Measurements from ENCODE around the gene SARS2. TPM values are rescaled to one million over a fixed set of nuclear protein-coding genes. Genes with fewer than 3 reads are reported as not detected.

SARS2 gene
- total RNA-seq, 1 experiment from 2014 or later = 15.4 TPM

DNA sequence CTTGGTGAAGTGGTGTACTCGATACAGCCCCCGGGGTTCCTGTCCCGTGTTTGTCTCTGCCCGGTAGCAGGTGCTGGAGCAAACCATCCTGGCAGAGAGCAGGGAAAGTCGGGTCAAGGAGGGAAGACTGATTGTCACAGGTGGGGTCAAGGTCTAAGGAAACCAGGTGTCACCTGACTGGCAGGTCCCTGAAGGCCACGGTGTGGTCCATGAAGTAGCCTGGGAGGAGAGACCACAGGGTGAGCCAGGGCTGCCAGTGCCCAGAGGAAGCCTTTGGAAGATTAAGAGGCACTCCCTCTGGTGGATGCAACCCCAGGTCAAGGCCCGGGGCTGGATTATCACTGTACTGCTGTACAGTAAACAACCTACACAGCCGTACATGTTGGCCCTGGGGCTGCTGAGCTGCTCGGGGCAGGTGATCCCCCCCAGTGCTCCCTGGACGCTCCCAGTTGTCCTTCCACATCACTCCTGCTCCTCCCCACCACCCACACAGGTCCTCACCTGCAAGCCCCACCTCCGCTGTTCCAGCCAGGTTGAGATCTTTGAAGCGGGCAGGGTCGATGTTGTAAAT is 12.6 kb downstream of the SARS2 start:
- peak; percentile 26 for DNase-seq (ENCODE audit: low read depth)

DNA sequence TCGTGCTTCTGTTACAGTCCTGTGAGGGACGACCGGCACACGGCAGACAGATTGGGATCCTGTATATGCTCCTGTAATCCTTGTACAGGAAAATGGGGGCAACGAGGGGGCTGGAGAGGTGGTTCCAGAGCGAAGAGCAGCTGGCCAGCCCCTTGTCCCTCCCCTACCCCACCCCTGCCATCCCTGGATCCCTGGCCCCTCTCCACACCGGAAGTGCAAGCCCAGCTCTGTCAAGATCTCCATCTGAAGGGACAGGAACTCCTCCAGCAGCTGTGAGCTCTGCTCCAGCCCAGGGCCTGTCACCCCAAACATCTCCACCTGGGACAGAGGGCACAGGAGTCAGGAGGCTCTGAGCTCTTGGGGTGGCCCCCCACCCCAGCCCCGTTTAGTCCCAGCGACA is 13.0 kb downstream of the SARS2 start:
- DNase-seq (ENCODE audit: low read depth) = no peak

DNA sequence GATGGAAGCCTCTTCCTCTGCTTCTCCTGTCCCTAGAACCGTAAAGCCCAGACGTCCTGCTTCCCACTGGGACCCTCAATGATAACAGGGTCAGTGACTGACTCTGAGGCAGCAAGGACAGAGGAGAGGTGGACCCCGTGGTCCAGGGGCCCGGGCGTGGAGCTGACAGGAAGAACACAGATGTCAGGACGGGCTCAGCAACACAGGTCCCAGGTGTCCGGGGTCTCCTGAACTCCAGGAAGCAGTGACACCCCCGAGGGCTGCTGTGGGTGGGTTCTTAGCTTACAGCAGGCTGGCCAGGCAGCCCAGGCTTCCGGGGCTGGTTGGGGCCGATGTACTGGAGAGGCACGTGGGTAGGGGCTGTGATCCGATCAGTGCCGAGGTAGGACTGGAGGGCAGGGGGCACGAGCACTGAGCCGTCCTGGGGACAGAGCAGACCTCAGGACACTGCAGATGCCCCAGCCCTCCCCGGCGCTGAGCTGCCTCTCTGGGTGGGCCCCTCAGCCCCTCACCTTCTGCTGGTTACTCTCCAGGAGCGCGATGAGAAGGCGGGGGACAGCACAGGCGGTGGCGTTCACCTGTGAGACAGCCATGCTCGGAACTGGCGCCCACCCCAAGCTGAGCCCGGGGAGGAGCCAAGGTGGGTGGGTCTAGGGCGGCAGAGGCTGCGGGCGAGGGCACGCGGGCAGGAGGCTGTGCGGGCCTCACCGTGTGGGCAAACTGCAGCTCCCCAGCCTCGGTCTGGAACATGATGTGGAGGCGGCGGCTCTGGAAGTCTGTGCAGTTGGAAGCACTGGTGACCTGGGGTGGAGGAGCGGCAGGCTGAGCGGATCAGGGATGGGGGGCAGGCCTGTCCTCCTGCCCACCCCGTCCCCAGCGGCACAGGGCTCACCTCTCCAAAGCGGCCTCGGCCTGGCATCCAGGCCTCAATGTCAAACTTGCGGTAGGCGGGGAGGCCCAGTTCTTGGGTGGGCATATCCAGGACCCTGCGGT is 14.9 kb downstream of the SARS2 start:
- DNase-seq (ENCODE audit: low read depth) = no peak

DNA sequence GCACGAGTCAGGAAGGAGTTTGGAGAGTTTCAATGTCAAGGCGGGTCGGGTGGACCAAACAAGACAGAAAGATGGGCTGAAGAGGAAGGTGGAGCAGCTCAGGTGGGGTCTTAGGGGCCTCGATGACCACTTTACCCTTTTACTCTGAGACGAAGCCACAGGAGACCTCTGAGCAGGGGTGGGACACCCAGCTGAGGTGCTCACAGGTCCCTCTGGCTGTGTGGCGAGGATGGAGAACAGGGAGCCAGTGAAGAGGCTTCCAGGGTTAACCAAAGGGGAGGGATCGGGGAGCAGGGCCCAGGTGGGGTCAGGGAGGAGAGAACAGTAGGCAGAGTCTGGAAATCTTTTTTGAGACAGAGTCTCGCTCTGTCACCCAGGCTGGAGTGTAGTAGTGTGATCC is 16.6 kb downstream of the SARS2 start:
- no peak for DNase-seq (ENCODE audit: low read depth)

DNA sequence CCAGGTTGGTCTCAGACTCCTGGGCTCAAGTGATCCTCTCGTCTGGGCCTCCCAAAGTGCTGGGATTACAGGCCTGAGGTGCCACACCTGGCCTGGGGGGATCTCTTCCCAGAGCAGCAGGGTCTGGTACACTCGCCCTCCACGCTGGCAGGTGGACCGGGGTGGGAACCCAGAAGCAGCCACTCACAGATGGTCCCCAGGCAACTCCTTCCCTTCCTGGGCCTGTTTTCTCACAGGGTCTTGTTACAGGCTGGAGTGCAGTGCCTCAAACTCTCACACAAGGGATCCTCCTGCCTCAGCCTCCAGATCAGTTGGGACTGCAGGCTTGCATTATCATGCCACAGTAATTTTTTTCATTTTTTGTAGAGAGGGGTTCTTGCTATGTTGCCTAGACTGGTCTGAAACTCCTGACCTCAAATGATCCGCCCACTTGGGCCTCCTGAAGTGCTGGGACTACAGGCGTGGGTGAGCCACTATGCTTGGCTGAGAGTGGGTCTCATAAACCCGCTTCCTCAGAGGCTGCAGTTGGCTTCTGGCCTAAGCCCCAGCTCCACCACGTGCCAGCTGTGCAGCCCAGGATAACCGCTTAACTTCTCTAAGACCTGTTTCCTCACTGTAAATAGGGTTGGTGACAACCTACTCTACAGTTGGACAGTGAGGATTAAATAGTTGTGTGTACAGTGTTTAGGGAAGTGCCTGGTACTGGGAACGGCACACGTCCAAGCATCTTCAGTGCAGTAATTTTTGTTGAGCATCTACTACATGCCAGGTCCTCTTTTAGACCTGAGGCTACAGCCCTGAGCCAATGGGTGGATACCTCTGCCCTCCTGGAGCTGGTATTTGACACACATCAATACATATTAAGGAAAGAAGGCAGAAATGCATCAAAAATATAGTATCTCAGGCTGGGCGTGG is 17.7 kb downstream of the SARS2 start:
- no peak for DNase-seq (ENCODE audit: low read depth)

DNA sequence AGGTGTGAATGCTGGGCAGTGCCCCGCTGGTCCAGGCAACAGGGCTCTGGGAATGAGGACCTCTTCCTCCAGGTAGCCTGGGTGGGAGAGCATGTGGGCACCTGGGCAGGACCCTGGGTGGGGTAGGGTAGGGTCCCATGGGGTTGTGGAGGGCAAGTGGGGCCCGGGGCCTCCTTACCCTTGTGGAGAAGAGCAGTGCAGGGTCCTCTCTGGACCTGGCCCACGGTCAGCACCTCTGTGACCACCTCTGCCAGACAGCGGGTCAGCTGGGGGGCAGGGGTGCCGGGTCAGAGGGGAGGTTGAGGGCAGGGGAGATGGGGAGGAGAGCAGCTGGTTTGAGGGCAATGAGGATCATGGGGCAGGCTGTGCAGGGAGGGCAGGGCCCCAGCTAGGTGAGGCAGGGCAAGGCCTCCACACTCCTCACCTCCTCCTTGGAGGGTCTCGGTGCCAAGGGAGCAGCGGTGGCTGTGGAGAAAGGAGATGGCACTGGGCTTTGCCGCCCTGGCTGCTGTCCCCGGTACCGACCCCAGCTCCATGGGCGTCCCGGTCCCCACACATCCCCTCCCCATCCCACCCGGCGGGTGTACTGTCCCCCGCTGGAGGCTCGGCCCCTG is 19.1 kb downstream of the SARS2 start:
- DNase-seq (ENCODE audit: low read depth) = no peak

DNA sequence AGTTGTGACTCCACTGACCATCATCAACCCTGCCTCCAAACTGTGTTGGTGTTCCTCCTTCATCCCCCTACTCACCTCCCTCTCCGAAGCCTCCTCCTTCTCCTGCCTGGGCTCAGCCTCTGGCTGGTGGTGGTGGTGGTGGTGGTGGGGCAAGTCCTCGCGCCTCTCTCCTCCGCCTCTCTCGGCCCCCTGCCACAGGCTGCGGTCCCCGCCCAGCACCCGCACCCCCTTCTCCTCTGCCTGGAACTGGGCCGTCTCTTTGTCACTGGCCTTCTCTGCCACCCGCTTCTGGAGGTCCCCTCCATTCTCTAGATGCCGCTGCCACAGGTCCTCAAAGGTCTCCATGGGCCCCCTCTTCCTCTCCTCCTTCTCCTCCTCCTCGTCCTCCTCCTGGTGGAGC is 20.1 kb downstream of the SARS2 start:
- DNase-seq (ENCODE audit: low read depth) = no peak

DNA sequence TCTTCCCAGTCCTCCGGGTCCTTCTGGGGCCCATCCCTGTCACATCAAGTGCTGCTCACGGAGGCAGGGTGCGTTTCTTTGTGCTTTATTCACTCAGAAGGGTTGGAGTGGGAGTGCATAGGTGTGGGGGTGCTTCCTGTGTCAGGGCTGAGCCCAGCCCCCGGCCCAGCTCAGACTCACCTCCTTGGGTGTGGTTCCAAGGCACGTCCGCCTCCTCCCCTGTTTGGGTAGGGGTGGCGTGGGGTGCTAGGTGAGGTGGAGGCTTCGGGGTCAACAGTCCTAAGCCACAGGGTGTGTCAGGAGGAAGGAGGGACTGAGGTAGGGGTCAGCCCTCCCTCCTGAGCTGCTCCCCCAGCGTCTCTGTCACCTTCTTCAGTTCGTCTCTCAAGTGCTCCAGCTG is 21.7 kb downstream of the SARS2 start:
- no peak for DNase-seq (ENCODE audit: low read depth)

DNA sequence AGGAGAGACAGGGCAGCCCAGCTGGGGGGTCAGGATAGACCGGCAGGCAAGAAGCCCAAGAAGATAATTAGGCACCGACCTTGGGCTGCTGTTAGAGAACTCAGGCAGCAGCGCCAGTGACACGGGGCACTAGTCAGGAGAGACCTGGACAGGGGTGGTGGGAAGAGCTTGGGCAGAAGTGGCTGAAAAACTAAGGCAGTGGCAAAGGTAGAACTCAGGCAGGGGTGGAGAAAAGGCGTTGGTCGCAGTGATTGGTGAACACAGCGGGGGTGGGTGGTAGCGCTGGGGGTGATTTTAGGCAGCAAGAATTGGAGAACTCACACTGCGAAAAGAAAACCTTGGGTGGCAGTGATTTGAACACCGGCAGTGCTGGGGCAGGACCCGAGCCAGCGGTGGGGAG is 22.9 kb downstream of the SARS2 start:
- DNase-seq (ENCODE audit: low read depth) = no peak

DNA sequence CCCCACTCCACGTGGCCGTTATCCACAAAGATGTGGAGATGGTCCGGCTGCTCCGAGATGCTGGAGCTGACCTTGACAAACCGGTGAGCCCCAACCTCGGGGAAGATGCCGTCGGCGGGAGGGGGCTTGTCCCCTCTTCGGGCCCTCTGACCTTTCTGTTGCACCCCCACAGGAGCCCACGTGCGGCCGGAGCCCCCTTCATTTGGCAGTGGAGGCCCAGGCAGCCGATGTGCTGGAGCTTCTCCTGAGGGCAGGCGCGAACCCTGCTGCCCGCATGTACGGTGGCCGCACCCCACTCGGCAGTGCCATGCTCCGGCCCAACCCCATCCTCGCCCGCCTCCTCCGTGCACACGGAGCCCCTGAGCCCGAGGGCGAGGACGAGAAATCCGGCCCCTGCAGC is 23.3 kb downstream of the SARS2 start:
- DNase-seq (ENCODE audit: low read depth) = no peak

DNA sequence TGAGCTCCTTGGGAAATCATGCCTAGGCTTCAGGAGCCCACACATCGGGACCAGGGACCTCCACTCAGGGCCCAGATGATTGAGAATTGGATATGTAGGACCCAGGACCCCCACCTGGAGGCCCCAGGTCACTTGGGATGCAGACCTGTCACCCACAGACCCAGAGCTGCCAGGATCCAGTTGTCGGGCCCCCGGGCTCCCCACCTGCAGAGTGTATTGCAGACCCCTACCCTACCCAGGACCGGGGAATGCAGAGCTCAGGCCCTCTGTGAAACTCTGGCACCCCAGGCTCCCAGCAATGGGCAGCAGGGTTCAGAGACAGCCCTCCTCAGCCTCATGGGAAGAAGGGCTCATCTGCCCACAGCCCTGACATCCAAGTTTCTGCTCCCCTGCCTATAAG is 24.9 kb downstream of the SARS2 start:
- DNase-seq (ENCODE audit: low read depth) = no peak

DNA sequence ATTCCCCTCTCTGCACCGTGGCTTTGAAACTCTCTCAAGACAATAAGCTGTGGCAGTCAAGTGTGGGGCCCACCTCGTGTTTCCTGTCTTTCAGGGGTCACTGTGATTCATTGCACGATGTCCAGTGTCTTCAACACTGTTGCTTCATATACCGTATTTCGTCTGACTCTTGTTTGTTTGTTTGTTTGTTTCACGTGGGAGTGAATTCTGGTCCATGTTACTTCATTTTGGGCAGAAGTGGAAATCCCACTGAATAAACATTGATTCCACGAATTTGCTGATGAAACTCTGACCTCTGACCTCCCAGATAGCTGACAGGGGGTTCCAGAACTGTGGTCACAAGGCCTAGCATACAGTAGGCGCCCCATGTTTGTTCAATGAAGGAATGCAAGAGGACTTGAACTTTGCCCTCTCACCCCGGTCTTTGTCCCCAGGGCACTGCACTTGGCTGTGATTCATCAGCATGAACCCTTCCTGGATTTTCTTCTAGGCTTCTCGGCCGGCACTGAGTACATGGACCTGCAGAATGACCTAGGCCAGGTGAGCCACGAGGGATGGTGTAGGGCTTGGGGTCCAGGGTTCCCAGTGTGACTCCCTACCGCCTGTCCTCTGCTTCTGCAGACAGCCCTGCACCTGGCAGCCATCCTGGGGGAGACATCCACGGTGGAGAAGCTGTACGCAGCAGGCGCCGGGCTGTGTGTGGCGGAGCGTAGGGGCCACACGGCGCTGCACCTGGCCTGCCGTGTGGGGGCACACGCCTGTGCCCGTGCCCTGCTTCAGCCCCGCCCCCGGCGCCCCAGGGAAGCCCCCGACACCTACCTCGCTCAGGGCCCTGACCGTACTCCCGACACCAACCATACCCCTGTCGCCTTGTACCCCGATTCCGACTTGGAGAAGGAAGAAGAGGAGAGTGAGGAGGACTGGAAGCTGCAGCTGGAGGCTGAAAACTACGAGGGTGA is 25.7 kb downstream of the SARS2 start:
- DNase-seq (ENCODE audit: low read depth) = no peak

DNA sequence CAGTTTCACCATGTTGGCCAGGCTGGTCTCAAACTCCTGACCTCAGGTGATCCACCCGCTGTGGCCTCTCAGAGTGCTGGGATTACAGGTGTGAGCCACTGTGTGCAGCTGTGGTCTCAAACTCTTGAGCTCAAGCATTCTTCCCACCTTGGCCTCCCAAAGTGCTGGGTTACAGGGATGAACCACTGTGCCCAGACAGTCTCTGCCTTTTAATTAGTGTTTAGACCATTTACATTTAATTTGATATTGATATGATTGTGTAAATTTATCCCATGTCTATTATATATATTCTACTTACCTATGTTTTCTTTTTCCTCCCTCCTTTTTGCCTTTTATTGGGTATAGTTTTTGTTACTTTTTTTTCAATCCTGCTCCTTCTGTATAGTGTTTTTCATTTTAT is 28.9 kb downstream of the SARS2 start:
- no peak for DNase-seq (ENCODE audit: low read depth)

DNA sequence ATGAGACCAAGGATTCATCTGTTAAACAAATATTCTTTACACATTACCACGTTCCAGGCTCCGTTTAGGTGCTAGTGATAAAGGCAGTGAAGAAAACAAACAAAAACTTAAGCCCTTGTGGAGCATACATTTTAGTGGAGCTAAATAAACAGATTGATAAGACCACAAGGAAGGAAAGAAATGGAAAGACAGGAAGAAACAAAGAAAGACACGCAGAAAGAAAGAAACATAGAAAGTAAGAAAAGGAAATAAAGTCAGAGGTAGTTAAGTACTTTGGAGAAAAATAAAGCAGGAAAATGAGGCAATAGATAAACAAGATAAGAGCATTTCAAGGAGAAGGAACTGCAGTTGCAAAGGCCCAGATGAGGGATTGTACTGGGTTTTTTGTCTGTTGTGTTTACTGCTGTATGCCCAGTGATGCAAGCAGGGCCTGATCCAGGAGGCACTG is 29.8 kb downstream of the SARS2 start:
- no peak for DNase-seq (ENCODE audit: low read depth)

DNA sequence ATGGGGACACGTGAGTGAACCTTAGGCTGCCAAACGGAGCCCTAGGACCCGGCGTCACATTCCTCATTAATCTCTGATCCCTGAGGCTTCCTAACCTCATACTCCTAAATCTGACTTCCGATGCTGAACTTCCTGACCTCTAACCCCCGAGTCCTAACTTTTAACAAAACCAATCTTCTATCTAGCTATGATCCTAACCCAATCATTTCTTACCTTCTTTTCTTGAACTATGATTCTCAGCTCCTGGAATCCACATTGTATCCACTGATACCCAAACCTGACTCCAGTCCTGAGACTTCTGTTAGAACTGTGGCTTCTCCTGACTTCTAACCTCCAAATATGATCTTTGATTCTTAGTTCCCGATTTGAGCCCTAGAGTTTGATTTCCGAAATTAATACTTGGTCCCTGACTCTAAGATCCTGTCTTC is 30.3 kb downstream of the SARS2 start:
- DNase-seq (ENCODE audit: low read depth) = no peak

DNA sequence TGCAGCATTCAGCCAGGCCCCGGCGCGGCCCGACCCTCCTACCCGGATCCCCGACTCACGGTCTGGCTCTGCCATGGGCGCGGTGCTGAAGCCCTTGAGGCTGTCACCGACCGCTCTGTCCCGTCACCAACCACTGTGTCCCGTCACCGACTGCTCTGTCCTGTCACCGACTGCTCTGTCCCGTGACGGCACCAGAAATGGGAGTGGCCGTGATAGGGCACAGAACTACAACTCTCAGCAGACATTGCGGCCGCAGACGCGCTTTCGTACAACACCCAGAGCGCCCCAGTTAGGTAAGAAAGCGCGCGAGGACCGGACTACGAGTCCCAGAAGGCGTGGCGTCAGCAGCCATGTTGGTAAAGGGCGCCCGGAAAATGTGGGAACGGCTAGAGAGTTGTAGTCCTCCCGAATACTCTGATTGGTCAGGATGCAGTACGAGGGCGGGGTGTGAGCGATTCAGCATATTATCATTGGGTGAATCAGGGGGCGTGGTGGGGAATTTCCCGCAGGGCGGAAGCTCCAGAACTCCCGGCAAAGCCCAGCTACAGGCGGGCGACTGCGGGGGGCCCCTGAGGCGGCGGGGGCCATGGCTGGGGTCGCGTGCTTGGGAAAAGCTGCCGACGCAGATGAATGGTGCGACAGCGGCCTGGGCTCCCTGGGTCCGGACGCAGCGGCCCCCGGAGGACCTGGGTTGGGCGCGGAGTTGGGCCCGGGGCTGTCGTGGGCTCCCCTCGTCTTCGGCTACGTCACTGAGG is 30.9 kb downstream of the SARS2 start, which contains the start of the genes NFKBIB and SIRT2:
Gene NFKBIB (plus strand): TSS at position 523 of the 755 bp plus-strand sequence. CDS start 64 bp downstream, at position 587.
Gene SIRT2 (minus strand): TSS at position 172 of the 755 bp plus-strand sequence. CDS start 97 bp downstream, at position 75.
- DNase-seq (ENCODE audit: low read depth) = peak; percentile 100

DNA sequence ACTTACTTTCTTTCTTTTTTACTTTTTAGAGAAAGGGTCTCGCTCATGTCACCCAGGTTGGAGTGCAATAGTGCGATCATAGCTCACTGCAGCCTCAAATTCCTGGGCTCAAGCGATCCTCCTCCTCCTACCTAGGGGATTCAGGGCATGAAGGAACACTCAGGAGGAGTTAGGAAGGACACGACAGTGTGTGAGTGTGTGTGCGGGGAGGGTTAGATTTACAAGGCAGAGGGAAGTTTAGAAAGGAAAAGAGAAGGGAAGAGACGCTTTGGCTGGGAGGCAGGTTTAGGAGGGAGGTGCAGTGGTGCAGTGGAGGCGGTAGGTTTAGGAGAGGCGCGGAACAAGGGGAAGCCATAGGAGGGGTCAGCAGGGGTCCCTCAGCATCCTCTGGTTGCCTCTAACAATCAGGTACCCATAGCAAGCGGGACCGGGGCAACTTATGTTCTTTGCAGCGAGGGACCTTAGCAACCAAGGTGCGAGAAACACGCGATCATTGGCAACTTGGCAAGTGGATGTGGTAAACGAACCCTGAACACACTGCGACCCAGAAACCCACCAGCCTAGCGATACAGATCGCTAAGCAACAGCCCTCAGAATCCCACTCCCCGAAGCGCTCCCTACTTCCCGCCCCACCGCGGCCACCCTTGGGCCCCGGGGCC is 31.6 kb downstream of the SARS2 start:
- DNase-seq (ENCODE audit: low read depth) = peak; percentile 39

DNA sequence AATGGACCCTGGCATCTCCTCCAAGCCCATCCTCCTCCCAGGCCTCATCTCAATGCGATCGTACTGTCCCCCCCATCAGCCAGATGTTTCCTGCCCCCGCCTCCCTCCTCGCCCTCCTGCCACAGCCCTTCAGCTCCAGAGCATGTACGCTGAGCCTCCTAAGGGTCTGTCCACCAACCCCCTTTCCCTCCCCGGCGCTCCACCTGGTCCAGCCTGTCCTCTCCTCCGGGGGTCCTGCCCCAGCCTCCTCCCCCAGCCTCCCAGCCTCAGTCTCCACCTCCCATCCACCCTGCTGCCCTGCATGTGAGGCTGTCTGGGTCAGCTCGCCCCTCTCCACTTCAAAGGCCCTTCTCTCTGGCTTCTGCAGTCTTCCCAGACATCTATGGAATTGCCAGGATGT is 35.6 kb downstream of the SARS2 start:
- no peak for DNase-seq (ENCODE audit: low read depth)

DNA sequence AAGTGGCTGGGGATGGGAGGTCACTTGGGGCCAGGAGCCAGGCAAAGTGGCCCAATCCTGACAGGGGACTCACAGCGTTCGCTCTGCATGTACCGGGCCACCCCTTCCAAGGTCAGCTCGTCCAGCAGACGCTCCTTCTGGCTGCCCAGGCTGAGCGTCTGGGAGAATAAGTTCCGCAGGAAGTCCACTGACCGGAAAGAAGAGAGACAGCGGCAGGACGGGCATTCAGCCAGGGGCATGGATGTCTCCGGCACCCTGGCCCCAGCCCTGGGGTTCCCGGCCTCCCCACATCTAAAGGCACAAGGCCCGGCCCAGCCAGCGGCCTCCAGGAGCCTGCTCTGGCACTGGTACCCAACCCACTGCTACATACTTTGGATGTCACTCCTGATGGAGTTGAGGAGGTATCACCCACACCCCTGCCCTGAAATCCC is 37.2 kb downstream of the SARS2 start:
- no peak for DNase-seq (ENCODE audit: low read depth)
